H1 (cell line): ENCODE results near the gene LHPP. TPM values are rescaled to one million over a fixed set of nuclear protein-coding genes. Genes with fewer than 3 reads are reported as not detected.

Experiments
- NRF1 ChIP-seq: IDR thresholded peaks from 2 replicates; pipeline ENCODE4 v1.6.1; 2011; ENCODE audit warnings: mild to moderate bottlenecking, low read depth, low read length, improper control_type of control experiment
- polyA plus RNA-seq, 7 experiments: library from polyadenylated mRNA; depleted of rRNA in 3 of 7; stranded (reverse) in 5 of 7; unstranded in 2 of 7; fragments of >200 nt in 5 of 7; fragments of 200-250 nt in 2 of 7; gene quantifications; 1 replicate in 5 of 7; 2 replicates in 1 of 7; 4 replicates in 1 of 7; pipeline versions ENCODE4 v1.2.1 to v1.2.3, GENCODE V29; 2011 to 2013; ENCODE audit warnings: missing spikeins in 2 of 7, mixed read lengths in 2 of 7
- total RNA-seq: library from RNA; stranded (reverse); fragmentation: NEBNext Ultra II Directional; extraction: Animal tissue kit (Norgen Biotek cat#: 25700); gene quantifications from 2 replicates; pipeline ENCODE4 v1.2.1, GENCODE V29; 2021

The LHPP gene
- total and polyA plus RNA-seq, 2 of the 8 experiments (the other 6 are each of a cell fraction or from before 2014, with no cell fraction given): 26.0 to 45.0 TPM

DNA sequence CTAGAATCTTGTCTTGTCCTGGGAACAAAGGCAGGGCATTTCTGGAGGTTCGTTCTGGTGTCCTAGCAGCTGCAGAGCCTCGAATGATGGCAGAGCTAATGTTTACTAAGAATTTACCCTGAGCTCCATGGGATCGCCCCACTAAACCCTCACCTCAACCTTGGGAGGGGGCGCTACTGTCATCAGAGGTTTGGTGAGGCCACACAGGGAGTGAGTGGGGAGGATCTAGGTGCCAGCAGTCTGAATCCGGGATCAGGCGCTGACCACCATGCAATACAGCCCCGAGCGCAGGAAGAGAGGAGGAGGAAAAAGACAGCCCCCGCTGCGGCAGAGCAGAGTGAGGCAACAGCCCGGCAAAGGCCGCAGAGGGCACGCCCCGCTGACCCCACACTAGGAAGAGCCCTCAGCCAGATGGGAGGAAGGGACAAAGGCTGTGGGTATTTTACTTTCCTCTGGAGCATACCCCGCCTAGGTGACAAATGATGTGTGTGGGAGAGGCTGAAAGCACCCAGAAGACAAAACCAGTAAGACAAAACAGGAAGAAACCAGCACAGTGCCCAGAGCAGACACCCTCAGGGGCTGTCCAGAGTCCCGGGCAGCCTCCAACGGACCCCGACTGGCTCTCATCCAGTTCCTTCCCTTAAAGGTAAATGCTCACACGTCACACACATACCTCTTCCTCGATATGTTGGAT is 179.1 kb downstream of the LHPP start (continued):
- TF ChIP-seq NRF1: no peak
